ENCODE results near the gene CDH23. TPM values are rescaled to one million over a fixed set of nuclear protein-coding genes. Genes with fewer than 3 reads are reported as not detected.

CDH23 gene
- polyA plus RNA-seq, 1 donor from 2014 or later: 6.6 TPM

- Histone ChIP-seq H3K27me3 (ENCODE audit: insufficient read depth, low read depth, low read length) (no peaks in the 10 kb centered on the region), H3K4me3 (ENCODE audit: low read length) (no peak overlapping the region), H3K79me2 (replicated peaks; ENCODE audit: insufficient read depth, low read length) (no peaks in the 10 kb centered on the region), H2AFZ (ENCODE audit: low read depth, low read length) (no peak overlapping the region), H3F3A (ENCODE audit: insufficient read depth, low read length, poor library complexity, severe bottlenecking) (no peaks in the 10 kb centered on the region), H3K9ac (ENCODE audit: low read length) (no peak overlapping the region), H3K36me3 (ENCODE audit: insufficient read depth, low read length) (no peaks in the 10 kb centered on the region), H3K4me2 (ENCODE audit: low read length) (no peak overlapping the region), H3K9me3 (ENCODE audit: low read length) (no peaks in the 10 kb centered on the region), H3K9me2 (ENCODE audit: insufficient read depth, low read length) (no peaks in the 10 kb centered on the region), H4K20me1 (ENCODE audit: insufficient read depth) (no peaks in the 10 kb centered on the region), H3K27ac (ENCODE audit: low read length) (no peak overlapping the region)
- TF ChIP-seq POLR2AphosphoS5 (IDR thresholded peaks at IDR 0.05) (no peak), EZH2 (IDR thresholded peaks at IDR 0.05; ENCODE audit: borderline replicate concordance, insufficient read depth, low read length, poor library complexity, severe bottlenecking) (no peak), TAF1 (IDR thresholded peaks at IDR 0.05; ENCODE audit: low read depth) (no peak), CTCF (IDR thresholded peaks at IDR 0.05; ENCODE audit: poor library complexity, severe bottlenecking) (no peak), MXI1 (conservative IDR thresholded peaks at IDR 0.05; ENCODE audit: poor library complexity, severe bottlenecking) (no peak), EP300 (conservative IDR thresholded peaks at IDR 0.05; ENCODE audit: poor library complexity, severe bottlenecking) (no peak), SMC3 (conservative IDR thresholded peaks at IDR 0.05; ENCODE audit: poor library complexity) (no peak), RAD21 (conservative IDR thresholded peaks at IDR 0.05) (no peak), REST (IDR thresholded peaks at IDR 0.05; ENCODE audit: borderline replicate concordance) (no peak)
These were observed 55.0 kb downstream of the CDH23 start for GRCh38 chr10:71451754-71452153.

- Histone ChIP-seq H3F3A (ENCODE audit: insufficient read depth, low read length, poor library complexity, severe bottlenecking) (no peaks in the 10 kb centered on the region), H3K4me2 (ENCODE audit: low read length) (no peak overlapping the region), H4K20me1 (ENCODE audit: insufficient read depth) (no peaks in the 10 kb centered on the region), H3K27ac (ENCODE audit: low read length) (no peak overlapping the region), H3K36me3 (ENCODE audit: insufficient read depth, low read length) (no peaks in the 10 kb centered on the region), H3K79me2 (replicated peaks; ENCODE audit: insufficient read depth, low read length) (no peaks in the 10 kb centered on the region), H2AFZ (ENCODE audit: low read depth, low read length) (no peak overlapping the region), H3K9ac (ENCODE audit: low read length) (no peak overlapping the region), H3K9me2 (ENCODE audit: insufficient read depth, low read length) (no peaks in the 10 kb centered on the region), H3K27me3 (ENCODE audit: insufficient read depth, low read depth, low read length) (no peaks in the 10 kb centered on the region), H3K4me3 (ENCODE audit: low read length) (no peak overlapping the region), H3K9me3 (ENCODE audit: low read length) (no peaks in the 10 kb centered on the region)
- no peak for TF ChIP-seq TAF1 (IDR thresholded peaks at IDR 0.05; ENCODE audit: low read depth)
- TF ChIP-seq EZH2 (IDR thresholded peaks at IDR 0.05; ENCODE audit: borderline replicate concordance, insufficient read depth, low read length, poor library complexity, severe bottlenecking): no peak
- TF ChIP-seq CTCF (IDR thresholded peaks at IDR 0.05; ENCODE audit: poor library complexity, severe bottlenecking): no peak
- TF ChIP-seq REST (IDR thresholded peaks at IDR 0.05; ENCODE audit: borderline replicate concordance): no peak
These were observed 56.5 kb downstream of the CDH23 start for GRCh38 chr10:71453186-71453585.

Data from neural cell (in vitro differentiated cells).